ENCODE data around the gene TIMM8B. TPM values are rescaled to one million over a fixed set of nuclear protein-coding genes. Genes with fewer than 3 reads are reported as not detected.
A peak's percentile ranks its signal among the peaks of the same experiment; 100 is the strongest.

TIMM8B gene
- total and polyA plus RNA-seq, 9 of the 15 experiments (the other 6 are each of a cell fraction or from before 2014, with no cell fraction given) = 95.8 to 338 (median 145) TPM

DNA sequence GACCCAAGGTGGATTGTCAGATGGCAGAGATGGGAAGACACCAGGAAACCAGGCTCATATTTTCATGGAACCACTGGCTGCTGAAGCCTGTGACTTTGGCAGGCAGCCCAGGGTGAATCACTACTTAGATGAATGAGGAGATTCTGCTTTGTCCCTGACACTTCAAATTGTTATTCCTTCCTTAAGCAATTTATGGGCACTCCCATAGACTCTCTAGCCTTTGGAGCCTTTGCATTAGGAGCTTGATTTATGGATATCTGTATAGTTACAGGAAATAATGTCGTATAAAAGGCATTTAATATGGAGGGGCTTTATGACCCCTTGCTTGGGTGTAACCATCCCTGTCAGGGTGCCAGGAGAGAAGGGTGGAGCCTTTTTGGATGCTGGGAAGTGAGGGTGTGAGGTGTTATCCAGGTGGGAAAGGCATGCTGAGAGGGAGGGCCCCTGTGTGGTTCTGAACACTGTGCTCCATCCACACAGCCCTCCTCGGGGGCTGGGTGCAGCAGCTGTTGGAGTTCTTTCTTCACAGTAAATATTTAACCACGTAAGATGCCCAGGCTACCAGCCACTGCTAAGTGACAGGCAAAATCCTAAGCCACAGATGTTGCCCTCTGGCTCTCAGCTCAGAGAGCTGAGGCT, 42.0 kb upstream of the TIMM8B start:
- ATAC-seq (no peak), FAIRE-seq (no peak), DNase-seq (ENCODE audit: extremely low read depth in 1 of 4, low spot score in 3 of 4) (peak in 1 of 4 experiments; percentile 14)
- no peaks in the 10 kb centered on the region for H3K79me2 ChIP-seq (ENCODE audit: control insufficient read depth, insufficient read depth, low read length)
- H3K4me2 ChIP-seq (ENCODE audit: insufficient read depth, low read length) = no peak overlapping the region
- no peak overlapping the region for H2AFZ ChIP-seq (ENCODE audit: low read depth, low read length)
- no peaks in the 10 kb centered on the region for H3K27me3 ChIP-seq (ENCODE audit: control insufficient read depth in 2 of 2, insufficient read depth in 2 of 2, low read length in 2 of 2)
- in situ Hi-C loops (cut with MboI) = no loop called here
- ChIA-PET CTCF (ENCODE audit: low intra/inter-chr PET ratio) (no interaction called here), POLR2A (no interaction called here)
- no peaks in the 10 kb centered on the region for H4K20me1 ChIP-seq (replicated peaks; ENCODE audit: control insufficient read depth, insufficient read depth, low read length)
- no peak overlapping the region for H3K9ac ChIP-seq (ENCODE audit: insufficient read depth in 1 of 2, low read depth in 2 of 2, low read length in 2 of 2)
- H3K9me1 ChIP-seq (ENCODE audit: control insufficient read depth, insufficient read depth, low read length) = no peaks in the 10 kb centered on the region
- H3K27ac ChIP-seq (ENCODE audit: extremely low read depth, low read depth, low read length) = no peak overlapping the region
- no TSS peak for BruUV-seq (replicated peaks)
- no peaks in the 10 kb centered on the region for H3K36me3 ChIP-seq (ENCODE audit: control insufficient read depth, insufficient read depth, low read length)
- no peak overlapping the region for H3K4me3 ChIP-seq
- no peaks in the 10 kb centered on the region for H3K4me1 ChIP-seq (replicated peaks in 1 of 2; ENCODE audit: control insufficient read depth in 2 of 2, insufficient read depth in 2 of 2, low read length in 2 of 2)
- 10% methylated on average over 3 of the region's 3 CpGs for WGBS (ENCODE audit: insufficient coverage, low coverage, missing lambda C conversion rate)
- intact Hi-C loops (cut with micrococcal nuclease) = no loop called here
- H3K9me3 ChIP-seq (replicated peaks; ENCODE audit: control insufficient read depth, insufficient read depth, low read depth, low read length) = no peaks in the 10 kb centered on the region
- TF ChIP-seq NFIC (IDR thresholded peaks at IDR 0.05) = peak; percentile 55
- no peak for TF ChIP-seq JUND (IDR thresholded peaks at IDR 0.05; ENCODE audit: borderline replicate concordance, low read depth, low read length)
- peak; percentile 12; the same call in 1 of the 3 replicates for TF ChIP-seq JUND (tag; IDR thresholded peaks at IDR 0.05; ENCODE audit: borderline replicate concordance, low read depth, low read length)
- peak; percentile 38; the same call in 1 of the 2 replicates for TF ChIP-seq FOSL1 (tag; conservative IDR thresholded peaks at IDR 0.05)
- TF ChIP-seq SNIP1 (IDR thresholded peaks at IDR 0.05; ENCODE audit: low read depth) = no peak

GRCh38 chr11:112127056-112127455, 40.5 kb upstream of the TIMM8B start:
- FAIRE-seq = no peak
- no peak for DNase-seq (ENCODE audit: extremely low read depth in 1 of 4, low spot score in 3 of 4)
- Histone ChIP-seq H3K27ac (ENCODE audit: extremely low read depth, low read depth, low read length) (no peak overlapping the region), H3K79me2 (ENCODE audit: control insufficient read depth, insufficient read depth, low read length) (no peaks in the 10 kb centered on the region), H4K20me1 (replicated peaks; ENCODE audit: control insufficient read depth, insufficient read depth, low read length) (no peaks in the 10 kb centered on the region), H3K36me3 (ENCODE audit: control insufficient read depth, insufficient read depth, low read length) (no peaks in the 10 kb centered on the region), H3K4me2 (ENCODE audit: insufficient read depth, low read length) (no peak overlapping the region), H3K9ac (ENCODE audit: insufficient read depth in 1 of 2, low read depth in 2 of 2, low read length in 2 of 2) (no peak overlapping the region), H3K4me1 (replicated peaks in 1 of 2; ENCODE audit: control insufficient read depth in 2 of 2, insufficient read depth in 2 of 2, low read length in 2 of 2) (no peaks in the 10 kb centered on the region), H3K9me3 (replicated peaks; ENCODE audit: control insufficient read depth, insufficient read depth, low read depth, low read length) (no peaks in the 10 kb centered on the region), H3K4me3 (no peak overlapping the region), H2AFZ (ENCODE audit: low read depth, low read length) (no peak overlapping the region), H3K9me1 (ENCODE audit: control insufficient read depth, insufficient read depth, low read length) (no peaks in the 10 kb centered on the region), H3K27me3 (ENCODE audit: control insufficient read depth in 2 of 2, insufficient read depth in 2 of 2, low read length in 2 of 2) (no peaks in the 10 kb centered on the region)
- 43% methylated on average over 2 of the region's 2 CpGs for WGBS (ENCODE audit: insufficient coverage, low coverage, missing lambda C conversion rate)
- BruUV-seq (replicated peaks) = no TSS peak
- CTCF ChIA-PET (ENCODE audit: low intra/inter-chr PET ratio) = no interaction called here
- ATAC-seq = no peak
- intact Hi-C loops (cut with micrococcal nuclease) = no loop called here
- in situ Hi-C loops (cut with MboI) = no loop called here
- POLR2A ChIA-PET = interaction anchor here (0.6 kb wide), 2 partner anchors 11 to 125 kb away, joined by 3 to 4 read pairs; no protein-coding TSS in a partner anchor
- TF ChIP-seq ZNF77 (CRISPR knock-in tag; IDR thresholded peaks at IDR 0.05) (no peak), NFATC3 (IDR thresholded peaks at IDR 0.05) (no peak), ZNF277 (CRISPR knock-in tag; IDR thresholded peaks at IDR 0.05; ENCODE audit: borderline replicate concordance) (no peak), MCM2 (IDR thresholded peaks at IDR 0.05; ENCODE audit: low read depth) (no peak), ZNF311 (CRISPR knock-in tag; IDR thresholded peaks at IDR 0.05) (no peak), SRSF3 (IDR thresholded peaks at IDR 0.05; ENCODE audit: insufficient read depth, low read length) (no peak), BCOR (IDR thresholded peaks at IDR 0.05) (0 out of 2 replicates have a peak, but pooled peaks have one; percentile 13), TCF3 (CRISPR knock-in tag; IDR thresholded peaks at IDR 0.05) (no peak), KDM1A (IDR thresholded peaks at IDR 0.05) (peak; percentile 23 to 49; a peak in 1 of 4 replicates), CBFA2T3 (IDR thresholded peaks at IDR 0.05) (peak; percentile 25; the same call in 1 of the 2 replicates), TEAD2 (tag; IDR thresholded peaks at IDR 0.05) (no peak), GABPB1 (CRISPR knock-in tag; IDR thresholded peaks at IDR 0.05) (no peak)
